AG10803 (cell line): ENCODE results near the gene WNT6.

Experiments used
- DNase-seq: peaks from one replicate; pipeline ENCODE4 v3.0.0; 2010; ENCODE audit warnings: low read depth
- H3K4me3 ChIP-seq: 2 replicates; pipeline ENCODE4 v1.5.1; 2011; ENCODE audit warnings: mild to moderate bottlenecking, low read length, control low read depth
- CTCF ChIP-seq: conservative IDR thresholded peaks from 2 replicates; pipeline ENCODE4 v1.5.1; 2011; ENCODE audit warnings: mild to moderate bottlenecking, low read length, control low read depth, inconsistent platforms

WNT6 gene

GRCh38 chr2:218878486-218878885, 18.9 kb downstream of the WNT6 start:
- H3K4me3 ChIP-seq: no peak overlapping the region
- DNase-seq: no peak
- no peak for TF ChIP-seq CTCF

GRCh38 chr2:218878926-218879761, 19.5 kb downstream of the WNT6 start:
- no peak for DNase-seq
- no peak for TF ChIP-seq CTCF
- H3K4me3 ChIP-seq: no peak overlapping the region

GRCh38 chr2:218879776-218880101, 20.1 kb downstream of the WNT6 start:
- H3K4me3 ChIP-seq: no peak overlapping the region
- TF ChIP-seq CTCF: no peak
- DNase-seq: no peak

GRCh38 chr2:218880102-218880858, 20.7 kb downstream of the WNT6 start, which contains the start of gene WNT10A:
TSS of gene WNT10A (plus strand) at chr2:218880852. CDS start at chr2:218880996, 144 bp downstream.
- H3K4me3 ChIP-seq: no peak within 1 kb of the TSS
- DNase-seq: no peak
- no peak for TF ChIP-seq CTCF

- H3K4me3 ChIP-seq: no peak overlapping the region
- no peak for DNase-seq
Observed at GRCh38 chr2:218880859-218881594, 21.4 kb downstream of the WNT6 start.

More at GRCh38 chr2:218880859-218881594, 21.4 kb downstream of the WNT6 start:
- no peak for TF ChIP-seq CTCF
